Heart right ventricle (tissue), 16 donors: ENCODE measurements around the gene TRIM72. TPM values are rescaled to one million over a fixed set of nuclear protein-coding genes. Genes with fewer than 3 reads are reported as not detected.

Experiments
- ATAC-seq, 8 donors: fragments of 200-7000 bp; cut with Tn5 transposase; one replicate each; pipeline ENCODE4 v1.9.1; 2020; ENCODE audit warnings: mild to moderate bottlenecking in 8 of 8, moderate library complexity in 8 of 8, moderate number of reproducible peaks in 1 of 8
- DNase-seq, 2 donors: peaks; one replicate each; pipeline ENCODE4 v3.0.0-alpha.2; 2020
- H3K27ac ChIP-seq, 10 donors: fragments of 200-600 bp; sonication (generic) in 2 of 10; one replicate each; pipeline versions ENCODE4 v1.5.0 to v1.8.0; 2020 to 2022; ENCODE audit warnings: mild to moderate bottlenecking in 3 of 10
- H3K27me3 ChIP-seq, 7 donors: fragments of 200-600 bp; one replicate each; pipeline ENCODE4 v1.8.0; 2021 to 2022; ENCODE audit warnings: mild to moderate bottlenecking in 2 of 7
- H3K36me3 ChIP-seq, 9 donors: fragments of 200-600 bp; sonication (generic) in 1 of 9; one replicate each; pipeline versions ENCODE4 v1.5.0 to v1.8.0; 2020 to 2022; ENCODE audit warnings: mild to moderate bottlenecking in 2 of 9
- H3K4me1 ChIP-seq, 9 donors: fragments of 200-600 bp; sonication (generic) in 1 of 9; one replicate each; pipeline versions ENCODE4 v1.5.0 to v1.8.0; 2020 to 2022; ENCODE audit warnings: mild to moderate bottlenecking in 4 of 9
- H3K4me3 ChIP-seq, 10 donors: fragments of 200-600 bp; sonication (generic) in 2 of 10; one replicate each; pipeline versions ENCODE4 v1.5.0 to v1.8.0; 2020 to 2022; ENCODE audit warnings: mild to moderate bottlenecking in 7 of 10, moderate library complexity in 2 of 10
- H3K9me3 ChIP-seq, 11 donors: fragments of 200-600 bp in 10 of 11; sonication (generic) in 2 of 11; one replicate each; pipeline versions ENCODE4 v1.5.0 to v1.8.0; 2013 to 2022; ENCODE audit warnings: mild to moderate bottlenecking in 2 of 11, control low read depth in 1 of 11, moderate library complexity in 1 of 11
- WGBS, 2 donors: extraction: QIAGEN DNeasy Blood & Tissue Kit; methylation state at CpG; one replicate each; pipeline ENCODE4 v1.1.7; 2013; ENCODE audit warnings: inconsistent platforms in 1 of 2; 5-methylcytosine and 5-hydroxymethylcytosine counted together
- intact Hi-C, 10 donors: fragments of 100-400 bp; cut with DNase I; formaldehyde crosslinking; loops; one replicate each; pipeline versions ENCODE4 v1.11.1 to v1.14.2; 2022
- polyA plus RNA-seq, 2 donors: library from polyadenylated mRNA; stranded (reverse); fragments of 200-250 nt; gene quantifications; one replicate each; pipeline ENCODE4 v1.2.3, GENCODE V29; 2013
- total RNA-seq, 10 donors: library from RNA; stranded (reverse); fragmentation: NEBNext Ultra II Directional in 3 of 10; extraction: Animal tissue kit (Norgen Biotek cat#: 25700) in 3 of 10; gene quantifications; one replicate each; pipeline versions ENCODE4 v1.2.1 to v1.2.4, GENCODE V29; 2021 to 2023
- TF ChIP-seq, protein P1 (sequence below), 9 donors: fragments of 200-600 bp; sonication (generic) in 2 of 9; IDR thresholded peaks; one replicate each; pipeline versions ENCODE4 v1.5.0 to v1.8.0; 2021 to 2022; ENCODE audit warnings: antibody characterized with exemption in 9 of 9, mild to moderate bottlenecking in 5 of 9, moderate library complexity in 1 of 9
- donor health status: Arrhythmogenic right ventricular cardiomyopathy.
- donor health status: ischemic (EF 13 %, LVEDD 7.1; RV severe dilation, severe dysfunction).
- donor health status: healthy with polysubstance abuse.
- donor health status: DM: no; HTN: yes; CAD: no.
- donor health status: DM: no; HTN: no; CAD: no.
- donor health status: ischemic (EF 25% LVEDD 6.9; RV normal size, moderate dysfunction).
- donor health status: ischemic (EF 25% LVEDD 5.7; RV mildly dilated, moderate dysfunction).
- donor health status: healthy.
- donor health status: DM: yes; HTN: yes; CAD: no.
- donor health status: Ischemic cardiomyopathy.
- donor health status: ischemic (EF 35%, LVEDD 5.7; RV mildly dilated, moderate dysfunction).
- donor health status: nonischemic (EF 11% LVEDD 7.7; RV severe dilation, severe dysfunction).
- donor health status: DM: yes; HTN: yes; CAD: no.
- donor health status: PGD.
- donor health status: ischemic (EF 29% LVEDD 5.4; RV normal size, mild dysfunction).
- donor health status: nonischemic (EF 23%, LVEDD 6.1; RV moderate dilation, normal function).

TRIM72 gene
- total and polyA plus RNA-seq, 12 donors = 0.51 to 4.8 (median 1.1) TPM

DNA sequence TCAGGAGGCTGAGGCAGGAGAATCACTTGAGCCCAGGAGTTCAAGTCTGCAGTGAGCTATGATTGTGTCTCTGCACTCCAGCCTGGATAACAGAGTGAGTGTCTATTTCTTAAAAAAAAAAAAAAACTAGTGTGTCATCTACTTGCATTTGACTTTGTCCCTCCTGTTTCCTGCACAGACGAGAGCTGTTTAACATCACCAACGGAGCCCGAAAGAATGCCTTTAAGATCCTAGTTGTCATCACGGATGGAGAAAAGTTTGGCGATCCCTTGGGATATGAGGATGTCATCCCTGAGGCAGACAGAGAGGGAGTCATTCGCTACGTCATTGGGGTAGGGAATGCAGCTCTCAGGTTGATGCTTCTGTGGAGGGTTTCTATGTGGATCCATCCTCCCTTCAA lies 59.3 kb downstream of the TRIM72 start:
- no peak for DNase-seq
- H3K27ac ChIP-seq = no peak overlapping the region
- no peak overlapping the region for H3K4me3 ChIP-seq
- no peaks in the 10 kb centered on the region for H3K4me1 ChIP-seq
- TF ChIP-seq, protein P1, sequence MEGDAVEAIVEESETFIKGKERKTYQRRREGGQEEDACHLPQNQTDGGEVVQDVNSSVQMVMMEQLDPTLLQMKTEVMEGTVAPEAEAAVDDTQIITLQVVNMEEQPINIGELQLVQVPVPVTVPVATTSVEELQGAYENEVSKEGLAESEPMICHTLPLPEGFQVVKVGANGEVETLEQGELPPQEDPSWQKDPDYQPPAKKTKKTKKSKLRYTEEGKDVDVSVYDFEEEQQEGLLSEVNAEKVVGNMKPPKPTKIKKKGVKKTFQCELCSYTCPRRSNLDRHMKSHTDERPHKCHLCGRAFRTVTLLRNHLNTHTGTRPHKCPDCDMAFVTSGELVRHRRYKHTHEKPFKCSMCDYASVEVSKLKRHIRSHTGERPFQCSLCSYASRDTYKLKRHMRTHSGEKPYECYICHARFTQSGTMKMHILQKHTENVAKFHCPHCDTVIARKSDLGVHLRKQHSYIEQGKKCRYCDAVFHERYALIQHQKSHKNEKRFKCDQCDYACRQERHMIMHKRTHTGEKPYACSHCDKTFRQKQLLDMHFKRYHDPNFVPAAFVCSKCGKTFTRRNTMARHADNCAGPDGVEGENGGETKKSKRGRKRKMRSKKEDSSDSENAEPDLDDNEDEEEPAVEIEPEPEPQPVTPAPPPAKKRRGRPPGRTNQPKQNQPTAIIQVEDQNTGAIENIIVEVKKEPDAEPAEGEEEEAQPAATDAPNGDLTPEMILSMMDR (IDR thresholded peaks at IDR 0.05) = no peak
- no peaks in the 10 kb centered on the region for H3K9me3 ChIP-seq
- whole genome bisulfite sequencing, 2 donors = 59 to 65% methylated on average over 7 of the region's 7 CpGs
- intact Hi-C loops = no loop called here
- peaks cover 0 to 19% (median 4%) of the 10 kb centered on the region in 7 donors for H3K27me3 ChIP-seq
- no peak for ATAC-seq
- H3K36me3 ChIP-seq = peaks cover 0 to 85% (median 0%) of the 10 kb centered on the region in 9 donors

DNA sequence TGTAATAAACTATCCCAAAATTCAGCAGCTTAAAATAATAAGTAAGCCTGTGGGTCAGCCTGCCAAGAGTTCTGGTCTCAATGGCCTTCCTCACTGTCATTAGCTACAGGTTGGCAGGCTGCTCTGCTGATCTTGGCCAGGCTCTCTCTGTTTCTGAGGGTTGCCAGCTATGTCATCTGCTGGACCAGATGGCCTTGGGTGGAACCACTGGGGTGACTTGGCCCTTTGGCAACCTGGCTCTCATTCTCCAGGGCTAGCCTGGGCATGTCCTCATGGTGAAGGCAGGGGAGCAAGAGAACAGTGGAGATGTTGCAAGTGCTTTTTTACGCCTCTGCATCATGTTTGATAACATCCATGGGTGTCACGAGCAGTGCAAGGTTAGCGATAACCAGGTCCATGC lies 59.8 kb downstream of the TRIM72 start:
- intact Hi-C loops = no loop called here
- Histone ChIP-seq H3K27me3 (peaks cover 0 to 18% (median 4%) of the 10 kb centered on the region in 7 donors), H3K4me3 (no peak overlapping the region), H3K9me3 (no peaks in the 10 kb centered on the region), H3K4me1 (no peaks in the 10 kb centered on the region), H3K36me3 (peaks cover 0 to 85% (median 0%) of the 10 kb centered on the region in 9 donors), H3K27ac (no peak overlapping the region)
- TF ChIP-seq, protein P1 (IDR thresholded peaks at IDR 0.05) = no peak
- ATAC-seq (no peak), DNase-seq (no peak)
- WGBS, 2 donors = 77 to 78% methylated on average over 3 of the region's 3 CpGs

DNA sequence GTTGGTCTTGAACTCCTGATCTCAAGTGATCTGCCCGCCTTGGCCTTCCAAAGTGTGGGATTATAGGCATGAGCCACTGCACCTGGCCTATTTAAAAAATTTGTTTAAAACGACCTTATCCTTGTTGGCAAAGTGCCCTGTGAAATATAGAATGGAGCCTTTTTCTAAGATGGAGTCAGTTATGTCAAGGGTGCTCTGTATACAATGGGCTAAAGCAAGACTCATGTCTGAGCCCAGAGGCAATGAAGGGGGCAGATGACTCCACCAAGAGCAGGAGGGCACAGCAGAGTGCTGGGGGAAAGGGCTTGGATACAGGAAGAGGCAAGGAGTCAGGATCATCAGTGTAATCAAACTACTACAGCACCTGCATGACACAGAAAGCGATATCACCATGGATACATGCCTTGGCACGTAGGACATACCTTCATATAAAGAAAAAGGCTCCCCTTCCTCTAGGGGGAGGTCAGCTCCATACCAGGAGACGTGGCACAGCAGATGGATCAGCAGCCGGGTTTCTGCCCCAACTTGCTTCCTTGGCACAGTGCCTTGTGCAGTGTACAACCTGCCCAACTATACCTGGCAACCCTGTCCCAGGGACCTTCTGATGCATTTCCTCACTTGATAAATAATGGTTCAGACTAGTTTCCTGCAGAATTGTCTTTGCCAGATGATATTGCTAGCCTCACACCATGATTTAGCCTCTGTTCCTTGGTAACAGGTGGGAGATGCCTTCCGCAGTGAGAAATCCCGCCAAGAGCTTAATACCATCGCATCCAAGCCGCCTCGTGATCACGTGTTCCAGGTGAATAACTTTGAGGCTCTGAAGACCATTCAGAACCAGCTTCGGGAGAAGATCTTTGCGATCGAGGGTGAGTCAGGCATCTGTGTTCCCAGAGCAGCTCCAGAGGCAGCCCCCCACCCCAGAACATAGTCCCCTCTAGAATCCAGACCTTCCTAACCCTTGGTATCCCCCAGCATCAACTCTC lies 61.2 kb downstream of the TRIM72 start:
- TF ChIP-seq, protein P1 (IDR thresholded peaks at IDR 0.05) = no peak
- ATAC-seq (no peak), DNase-seq (no peak)
- Histone ChIP-seq H3K9me3 (peaks cover 0 to 5% (median 0%) of the 10 kb centered on the region in 11 donors), H3K4me3 (no peak overlapping the region), H3K27me3 (peaks cover 0 to 17% (median 0%) of the 10 kb centered on the region in 7 donors), H3K27ac (no peak overlapping the region), H3K36me3 (peaks cover 0 to 77% (median 0%) of the 10 kb centered on the region in 9 donors), H3K4me1 (no peaks in the 10 kb centered on the region)
- 84% methylated on average over 15 of the region's 15 CpGs for WGBS, 2 donors
- intact Hi-C loops = no loop called here

DNA sequence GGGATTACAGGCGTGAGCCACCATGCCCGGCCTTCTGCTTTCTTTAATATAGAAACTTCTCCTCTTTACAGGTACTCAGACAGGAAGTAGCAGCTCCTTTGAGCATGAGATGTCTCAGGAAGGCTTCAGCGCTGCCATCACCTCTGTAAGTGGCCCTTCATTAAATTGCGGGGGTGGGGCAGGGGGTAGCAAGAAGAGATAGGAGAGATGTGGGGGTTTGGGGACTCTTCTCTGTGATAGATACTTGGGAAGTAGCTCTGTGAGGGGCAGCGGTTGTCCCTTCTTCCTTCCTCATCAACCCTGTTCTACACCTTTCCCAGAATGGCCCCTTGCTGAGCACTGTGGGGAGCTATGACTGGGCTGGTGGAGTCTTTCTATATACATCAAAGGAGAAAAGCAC lies 62.7 kb downstream of the TRIM72 start:
- no peak overlapping the region for H3K27ac ChIP-seq
- DNase-seq = no peak
- no peak overlapping the region for H3K4me3 ChIP-seq
- intact Hi-C loops = no loop called here
- TF ChIP-seq, protein P1 (IDR thresholded peaks at IDR 0.05) = no peak
- WGBS, 2 donors = 73 to 76% methylated on average over 5 of the region's 5 CpGs
- ATAC-seq = no peak
- peaks cover 0 to 6% (median 0%) of the 10 kb centered on the region in 11 donors for H3K9me3 ChIP-seq
- no peaks in the 10 kb centered on the region for H3K4me1 ChIP-seq
- H3K36me3 ChIP-seq = peaks cover 0 to 68% (median 0%) of the 10 kb centered on the region in 9 donors
- peaks cover 0 to 5% (median 0%) of the 10 kb centered on the region in 7 donors for H3K27me3 ChIP-seq
